Lung (tissue), 12 donors: ENCODE results near the gene SHC1. TPM values are rescaled to one million over a fixed set of nuclear protein-coding genes. Genes with fewer than 3 reads are reported as not detected.
"Not testable (repeated sequence)": the region's sequence is repeated elsewhere in the genome, so short reads cannot be mapped to it uniquely, and the experiment has no call there.

Experiments
- ATAC-seq: fragments of 200-7000 bp; cut with Tn5 transposase; one replicate; pipeline ENCODE4 v1.9.1; 2020; ENCODE audit warnings: moderate number of reproducible peaks; ENCODE audit not compliant: insufficient read depth, low FRiP score
- DNase-seq, 3 donors: peaks; one replicate each; pipeline ENCODE4 v3.0.0-alpha.2; 2013 to 2017
- H3K27ac ChIP-seq, 2 donors: one replicate each; pipeline ENCODE4 v1.5.1; 2013; ENCODE audit warnings: mild to moderate bottlenecking in 2 of 2, moderate library complexity in 2 of 2, control low read depth in 1 of 2, inconsistent platforms in 1 of 2, low read depth in 1 of 2, low read length in 1 of 2
- H3K27me3 ChIP-seq, 3 donors: one replicate each; pipeline ENCODE4 v1.5.1; 2013; ENCODE audit warnings: low read length in 2 of 3; ENCODE audit not compliant: control insufficient read depth in 3 of 3, insufficient read depth in 3 of 3
- H3K36me3 ChIP-seq, 4 donors: one replicate each; pipeline ENCODE4 v1.5.1; 2013; ENCODE audit warnings: low read length in 4 of 4, mild to moderate bottlenecking in 1 of 4, moderate library complexity in 1 of 4; ENCODE audit not compliant: control insufficient read depth in 4 of 4, insufficient read depth in 4 of 4
- H3K4me1 ChIP-seq, 5 donors: one replicate each; pipeline ENCODE4 v1.5.1; 2013; ENCODE audit warnings: low read length in 5 of 5, mild to moderate bottlenecking in 2 of 5, moderate library complexity in 1 of 5; ENCODE audit not compliant: control insufficient read depth in 5 of 5, insufficient read depth in 5 of 5
- H3K4me3 ChIP-seq: one replicate; pipeline ENCODE4 v1.5.1; 2013; ENCODE audit warnings: mild to moderate bottlenecking, control low read depth, moderate library complexity
- H3K9ac ChIP-seq, 2 donors: one replicate each; pipeline ENCODE4 v1.5.1; 2013; ENCODE audit warnings: low read length in 2 of 2, control low read depth in 1 of 2; ENCODE audit not compliant: insufficient read depth in 1 of 2
- H3K9me3 ChIP-seq, 4 donors: one replicate each; pipeline ENCODE4 v1.5.1; 2013; ENCODE audit warnings: low read length in 3 of 4, mild to moderate bottlenecking in 1 of 4, moderate library complexity in 1 of 4; ENCODE audit not compliant: control insufficient read depth in 4 of 4, insufficient read depth in 3 of 4
- CTCF ChIP-seq: IDR thresholded peaks from 2 replicates; pipeline ENCODE4 v1.5.1; 2012; ENCODE audit warnings: mild to moderate bottlenecking; ENCODE audit errors: control extremely low read depth, extremely low read depth
- WGBS, 2 donors: extraction: QIAGEN DNeasy Blood & Tissue Kit; methylation state at CpG; one replicate each; pipeline ENCODE4 v1.1.7; 2013; 5-methylcytosine and 5-hydroxymethylcytosine counted together
- polyA plus RNA-seq, 2 donors: library from polyadenylated mRNA; stranded (reverse); fragments of 200-250 nt; gene quantifications; one replicate each; pipeline ENCODE4 v1.2.1, GENCODE V29; 2013
- total RNA-seq, 2 donors: library from RNA; depleted of rRNA in 1 of 2; stranded (reverse); fragments of >200 nt in 1 of 2; gene quantifications; one replicate each; pipeline ENCODE4 v1.2.1, GENCODE V29; 2014 to 2021
- donor health status: control.
- donor health status: control.
- donor health status: Bipolar disorder and iron deficiency.
- donor health status: healthy.
- donor health status: DM: yes; HTN: yes; CAD: no.

SHC1 gene
- total and polyA plus RNA-seq, 4 donors: 67.6 to 136 (median 93.8) TPM

- Histone ChIP-seq H3K9ac (no peak overlapping the region), H3K4me1 (peaks cover 0 to 1% (median 0%) of the 10 kb centered on the region in 5 donors), H3K27ac (no peak overlapping the region), H3K4me3 (no peak overlapping the region), H3K9me3 (no peaks in the 10 kb centered on the region), H3K27me3 (no peaks in the 10 kb centered on the region), H3K36me3 (peaks cover 0 to 33% (median 6%) of the 10 kb centered on the region in 4 donors)
- WGBS, 2 donors: 83 to 94% methylated on average over 3 of the region's 3 CpGs
- ATAC-seq: no peak
- no peak for DNase-seq
- TF ChIP-seq CTCF: no peak
Measured at GRCh38 chr1:154989195-154989860, 18.8 kb upstream of the SHC1 start.

- no peak overlapping the region for H3K4me3 ChIP-seq
- H3K36me3 ChIP-seq: peaks cover 0 to 33% (median 6%) of the 10 kb centered on the region in 4 donors
- ATAC-seq: no peak
- TF ChIP-seq CTCF: no peak
- no peaks in the 10 kb centered on the region for H3K27me3 ChIP-seq
- peaks cover 0 to 8% (median 6%) of the 10 kb centered on the region in 5 donors for H3K4me1 ChIP-seq
- no peak overlapping the region for H3K9ac ChIP-seq
- no peaks in the 10 kb centered on the region for H3K9me3 ChIP-seq
- H3K27ac ChIP-seq: no peak overlapping the region
- 89 to 95% methylated on average over 17 of the region's 17 CpGs for WGBS, 2 donors
- DNase-seq: no peak
Measured at GRCh38 chr1:154988058-154988954, 17.8 kb upstream of the SHC1 start.

GRCh38 chr1:154987326-154987725, 16.8 kb upstream of the SHC1 start:
- Histone ChIP-seq H3K36me3 (peaks cover 0 to 33% (median 6%) of the 10 kb centered on the region in 4 donors), H3K27ac (no peak overlapping the region), H3K4me3 (no peak overlapping the region), H3K9me3 (no peaks in the 10 kb centered on the region), H3K27me3 (no peaks in the 10 kb centered on the region), H3K9ac (no peak overlapping the region), H3K4me1 (peaks cover 0 to 12% (median 6%) of the 10 kb centered on the region in 5 donors)
- ATAC-seq: no peak
- no peak for DNase-seq
- WGBS, 2 donors: 67 to 70% methylated on average over 6 of the region's 6 CpGs
- TF ChIP-seq CTCF: no peak

- peaks cover 0 to 33% (median 6%) of the 10 kb centered on the region in 4 donors for H3K36me3 ChIP-seq
- not testable (repeated sequence) for H3K9ac ChIP-seq, ATAC-seq, H3K4me3 ChIP-seq, H3K27me3 ChIP-seq, H3K9me3 ChIP-seq, DNase-seq, H3K27ac ChIP-seq
- WGBS, 2 donors: 95 to 96% methylated on average over 4 of the region's 4 CpGs
- H3K4me1 ChIP-seq: peaks cover 0 to 14% (median 6%) of the 10 kb centered on the region in 5 donors
Measured at GRCh38 chr1:154986736-154987135, 16.2 kb upstream of the SHC1 start.
